Measurements from ENCODE around the gene SEPTIN2.
"Not testable (repeated sequence)": the region's sequence is repeated elsewhere in the genome, so short reads cannot be mapped to it uniquely, and the experiment has no call there.

- not testable (repeated sequence) for TF ChIP-seq POLR2A, CTCF (IDR thresholded peaks at IDR 0.05)
Observed at GRCh38 chr2:241373906-241374305, 58.2 kb downstream of the SEPTIN2 start.

Data from uterus (tissue), 2 donors.